ENCODE data around the gene TRAPPC11.

GRCh38 chr4:183635741-183636140 is 23.4 kb upstream of the TRAPPC11 start:
- TF ChIP-seq ZNF274 (IDR thresholded peaks at IDR 0.05; ENCODE audit: low read depth, low read length) (no peak), YY1 (IDR thresholded peaks at IDR 0.05; ENCODE audit: insufficient read depth, insufficient read length) (no peak)
